Activated T-cell treated with anti-CD3 and anti-CD28 coated beads for 48 hours (primary cell): Measurements from ENCODE around the gene PPFIBP1.

Source experiments
- DNase-seq: peaks from one replicate; pipeline ENCODE4 v3.0.0-alpha.2; 2020; ENCODE audit warnings: low read depth

The PPFIBP1 gene

GRCh38 chr12:27667540-27667939, 143.5 kb downstream of the PPFIBP1 start:
- no peak for DNase-seq

DNA sequence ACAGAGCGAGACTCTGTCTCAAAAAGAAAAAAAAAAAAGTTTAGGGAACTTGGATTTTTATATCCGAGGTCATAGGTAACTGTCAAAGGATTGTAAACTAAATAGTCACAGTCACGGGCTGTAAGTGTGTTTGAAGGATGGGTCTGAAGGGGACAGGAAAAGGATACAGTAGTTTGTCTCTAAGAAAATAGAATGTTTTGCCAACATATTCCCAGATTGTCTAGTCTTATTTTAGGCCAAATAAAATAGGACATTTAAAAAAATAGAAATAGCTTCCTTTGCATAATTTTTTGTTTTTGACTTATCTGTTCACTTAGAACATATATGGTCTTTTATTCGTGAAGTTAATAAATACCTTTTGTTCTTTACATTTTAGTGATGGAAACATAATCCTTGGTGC, 148.0 kb downstream of the PPFIBP1 start:
- no peak for DNase-seq

- DNase-seq, result no peak
Observed at GRCh38 chr12:27672643-27673042, 148.6 kb downstream of the PPFIBP1 start.

DNA sequence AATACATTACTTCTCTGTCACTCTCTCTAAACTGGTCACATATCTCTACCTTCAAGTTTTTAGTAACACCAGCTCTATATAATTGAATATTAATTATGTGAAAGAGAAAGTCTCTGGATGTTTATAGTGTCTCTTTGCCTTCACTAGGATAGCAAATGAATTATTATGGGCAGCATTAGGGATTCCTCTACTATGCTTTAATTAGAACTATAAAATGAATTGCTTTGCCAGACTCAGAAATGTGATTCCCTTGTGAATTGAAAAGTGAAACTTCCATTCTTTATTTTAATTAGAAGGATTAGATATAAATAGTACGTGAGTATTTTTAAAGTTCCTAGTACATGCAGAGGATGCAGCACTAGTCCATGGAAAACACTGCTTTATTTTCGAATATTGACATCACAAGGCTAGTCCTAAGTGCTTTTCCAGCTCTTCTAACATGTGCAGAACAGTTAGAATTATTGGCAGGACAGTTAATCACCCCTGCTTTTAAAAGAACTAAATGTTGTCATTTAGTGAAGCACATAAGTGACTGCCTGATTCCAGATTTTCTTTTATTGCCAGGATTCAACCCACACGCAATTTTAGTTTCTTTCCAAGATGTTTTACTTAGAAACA, 149.2 kb downstream of the PPFIBP1 start:
- DNase-seq, result no peak

GRCh38 chr12:27674989-27675388, 151.0 kb downstream of the PPFIBP1 start:
- no peak for DNase-seq

- DNase-seq, result no peak
Observed at GRCh38 chr12:27680619-27681018, 156.6 kb downstream of the PPFIBP1 start.

- no peak for DNase-seq
Observed at GRCh38 chr12:27682534-27682933, 158.5 kb downstream of the PPFIBP1 start.

- no peak for DNase-seq
Observed at GRCh38 chr12:27685274-27685673, 161.3 kb downstream of the PPFIBP1 start.

DNA sequence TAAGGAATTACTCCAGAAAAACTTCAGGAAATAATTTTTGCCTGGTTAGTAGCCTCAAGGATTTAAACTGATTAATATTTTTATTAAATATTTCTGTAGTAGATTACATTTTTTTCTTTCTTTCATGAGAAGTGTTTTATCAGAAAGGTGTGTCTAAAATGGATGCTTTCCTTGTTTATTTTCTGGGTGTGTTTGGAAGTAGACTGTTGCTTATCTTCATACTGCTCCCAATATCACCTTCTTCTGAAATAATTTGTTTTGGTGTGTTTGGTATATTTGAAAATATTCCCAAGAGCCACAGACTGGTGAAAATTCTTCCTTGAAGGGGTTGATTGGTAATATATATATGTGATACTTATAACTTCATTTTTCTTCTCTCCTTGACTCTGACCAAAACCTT, 162.1 kb downstream of the PPFIBP1 start:
- DNase-seq, result no peak

DNA sequence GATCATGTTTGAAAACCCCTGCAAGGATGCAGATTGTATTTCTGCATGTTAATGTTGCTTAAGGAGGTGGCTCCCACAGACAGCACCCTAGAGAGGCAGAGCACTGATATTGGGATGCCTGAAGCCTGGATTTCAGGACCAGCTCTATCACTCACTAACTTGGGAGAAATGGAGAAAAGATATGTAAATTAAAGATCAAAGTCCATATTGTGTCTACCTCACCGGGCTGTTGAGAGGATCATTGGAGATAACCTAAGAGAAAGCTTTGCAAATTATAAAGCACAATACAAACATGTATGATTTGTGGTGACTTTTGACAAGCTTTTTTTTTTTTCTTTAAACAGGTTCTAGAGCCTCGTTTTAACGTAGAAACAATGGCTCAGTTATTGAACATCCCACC, 164.7 kb downstream of the PPFIBP1 start:
- DNase-seq, result no peak

DNA sequence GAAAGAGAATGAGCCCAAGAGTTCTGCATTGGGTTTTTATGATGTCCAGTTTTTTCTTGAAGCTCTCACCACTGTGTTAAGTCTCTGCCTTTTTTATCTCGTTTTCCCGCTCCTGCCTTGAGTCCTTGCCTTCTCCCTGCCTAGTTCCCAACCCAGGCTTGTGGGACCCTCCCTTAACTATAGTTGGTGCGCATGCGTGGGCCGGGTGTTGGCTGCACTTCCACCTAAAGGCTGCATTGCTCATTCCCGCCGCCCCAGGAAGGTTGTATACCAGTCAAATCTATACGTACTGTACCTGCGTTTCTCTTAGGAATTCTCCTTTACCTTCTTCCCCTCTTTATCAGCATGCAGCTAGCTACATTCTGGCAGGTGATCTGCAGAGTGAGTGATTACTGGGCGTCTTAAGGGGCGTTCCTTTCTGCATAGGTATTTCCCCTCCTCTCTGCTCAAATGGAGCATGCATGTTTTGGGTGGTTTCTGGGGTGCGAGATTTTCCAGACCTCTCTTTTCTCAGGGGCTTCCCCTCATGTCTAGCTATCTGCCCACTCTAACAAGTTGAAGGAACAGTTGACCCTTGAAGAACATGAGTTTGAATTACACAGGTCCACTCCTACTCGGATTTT, 165.7 kb downstream of the PPFIBP1 start:
- DNase-seq, result no peak

DNA sequence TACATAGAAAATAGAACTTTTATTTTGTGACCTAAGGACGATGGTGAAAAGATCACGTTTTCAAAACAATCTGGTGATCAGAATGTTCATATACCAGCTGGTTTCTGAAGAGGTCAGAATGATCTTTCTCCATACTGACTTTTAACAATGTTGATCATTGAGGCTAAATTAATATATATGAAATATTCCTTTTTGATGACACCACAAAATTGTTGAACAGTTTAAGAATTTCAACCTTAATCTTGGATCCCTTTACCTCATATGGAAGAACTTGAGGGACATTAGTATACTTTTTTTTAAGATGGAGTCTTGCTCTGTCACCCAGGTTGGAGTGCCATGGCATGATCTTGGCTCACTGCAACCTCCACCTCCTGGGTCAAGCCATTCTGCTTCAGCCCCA, 169.4 kb downstream of the PPFIBP1 start:
- no peak for DNase-seq

DNA sequence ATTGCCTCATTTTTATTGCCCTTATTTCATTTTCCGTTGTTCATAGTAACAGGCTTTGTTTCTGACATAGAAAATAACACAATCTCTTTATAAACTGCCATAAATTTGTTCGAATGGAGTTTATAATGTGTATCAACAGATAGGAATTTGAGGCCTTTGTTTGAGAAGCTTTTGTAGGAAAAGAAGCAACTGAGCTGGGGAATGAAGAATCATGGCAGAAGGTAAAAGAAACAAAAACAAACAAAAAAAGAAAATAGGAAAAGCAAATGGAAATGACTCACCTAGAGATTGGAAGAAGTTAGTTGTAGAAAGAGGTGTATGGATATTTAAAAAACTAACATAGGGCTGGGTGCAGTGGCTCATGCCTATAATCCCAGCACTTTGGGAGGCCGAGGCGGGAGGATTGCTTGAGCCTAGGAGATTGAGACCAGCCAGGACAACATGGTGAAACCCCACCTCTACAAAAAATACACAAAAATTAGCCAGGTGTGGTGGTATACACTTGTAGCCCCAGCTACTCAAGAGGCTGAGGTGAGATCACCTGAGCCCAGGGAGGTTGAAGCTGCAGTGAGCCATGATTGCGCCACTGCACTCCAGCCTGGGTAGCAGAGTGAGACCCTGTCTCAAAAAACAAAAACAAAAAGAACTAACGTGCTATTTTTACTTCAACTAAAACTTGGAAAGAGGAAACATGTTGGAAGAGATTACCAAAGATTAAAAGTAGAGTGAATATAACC, 171.7 kb downstream of the PPFIBP1 start:
- no peak for DNase-seq

- DNase-seq, result no peak
Observed at GRCh38 chr12:27696293-27696652, 172.3 kb downstream of the PPFIBP1 start, which contains the start of gene REP15. Gene REP15, plus strand, starts transcription at chr12:27696447. Its CDS starts 116 bp downstream, at chr12:27696563.

DNA sequence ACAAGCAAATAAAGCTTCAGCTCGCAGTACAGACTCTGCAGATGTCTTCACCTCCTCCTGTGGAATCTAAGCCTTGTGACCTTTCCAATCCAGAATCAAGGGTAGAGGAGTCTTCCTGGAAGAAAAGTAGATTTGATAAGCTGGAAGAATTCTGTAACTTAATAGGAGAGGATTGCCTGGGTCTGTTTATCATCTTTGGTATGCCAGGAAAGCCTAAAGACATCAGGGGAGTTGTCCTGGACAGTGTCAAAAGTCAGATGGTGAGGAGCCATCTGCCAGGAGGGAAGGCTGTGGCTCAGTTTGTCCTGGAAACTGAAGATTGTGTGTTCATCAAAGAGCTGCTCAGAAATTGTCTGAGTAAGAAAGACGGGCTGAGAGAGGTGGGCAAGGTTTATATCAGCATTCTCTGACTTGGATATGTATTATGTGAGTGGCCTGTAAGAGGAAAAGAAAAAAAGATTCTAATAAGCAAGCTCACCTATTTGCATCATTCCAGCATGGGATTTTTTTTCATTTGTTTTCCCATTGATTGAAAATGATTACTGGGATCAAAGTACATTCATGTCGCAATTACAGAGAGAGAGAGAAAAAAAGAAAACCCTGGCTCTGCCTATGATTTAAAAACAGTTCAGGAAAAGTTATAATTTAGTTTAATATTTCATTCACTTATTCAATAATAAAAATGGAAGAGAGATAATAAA, 173.0 kb downstream of the PPFIBP1 start:
- no peak for DNase-seq

GRCh38 chr12:27703720-27704452, 179.9 kb downstream of the PPFIBP1 start:
- peak; percentile 45 for DNase-seq

DNA sequence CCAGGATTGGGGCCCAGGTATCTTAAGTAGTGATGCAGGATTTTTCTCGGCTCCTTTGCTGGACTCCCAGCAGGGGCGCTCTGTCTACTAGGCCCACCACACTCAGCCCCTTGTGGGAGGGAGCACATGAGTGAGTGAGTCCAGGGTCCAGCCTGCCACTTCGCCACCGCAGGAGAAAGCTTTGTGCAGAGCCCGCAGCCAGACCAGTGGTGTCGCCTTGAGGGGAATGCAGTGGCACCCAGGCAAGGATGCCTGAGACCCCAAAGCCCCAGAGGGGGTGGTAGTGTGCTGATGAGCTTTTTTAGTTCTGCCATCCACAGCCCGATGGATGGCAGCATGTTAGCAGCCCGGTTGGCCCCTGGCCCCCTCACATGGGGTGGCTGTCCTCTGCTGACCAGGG, 181.3 kb downstream of the PPFIBP1 start:
- no peak for DNase-seq

DNA sequence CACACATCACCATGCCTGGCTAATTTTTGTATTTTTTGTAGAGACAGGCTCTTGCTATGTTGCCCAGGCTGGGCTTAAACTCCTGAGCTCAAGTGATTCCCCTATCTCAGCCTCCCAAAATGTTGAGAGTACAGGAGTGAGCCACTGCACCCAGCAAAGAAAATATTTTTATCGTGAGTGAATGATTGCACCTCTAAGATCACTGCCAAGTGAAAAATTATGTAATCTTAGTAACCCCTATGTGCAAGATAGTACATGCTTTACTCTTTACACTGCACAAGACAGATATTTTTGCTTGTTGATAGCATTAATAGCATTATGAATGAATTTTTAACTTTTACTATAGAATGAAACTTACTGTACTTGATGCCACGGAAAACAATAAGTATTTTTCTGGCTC, 183.2 kb downstream of the PPFIBP1 start:
- DNase-seq, result no peak

GRCh38 chr12:27709212-27709931, 185.4 kb downstream of the PPFIBP1 start:
- no peak for DNase-seq

GRCh38 chr12:27709932-27710591, 186.1 kb downstream of the PPFIBP1 start:
- no peak for DNase-seq
